ENCODE results near the gene MINDY1.

Gene MINDY1

GRCh38 chr1:151006327-151007052 lies at the start of gene MINDY1:
TSS of gene MINDY1 (minus strand) at chr1:151006902. CDS start at chr1:151002617, 4,285 bp downstream.
- DNase-seq, result peak; percentile 53

GRCh38 chr1:151056149-151056548 lies 49.4 kb upstream of the MINDY1 start:
- DNase-seq, result no peak

DNA sequence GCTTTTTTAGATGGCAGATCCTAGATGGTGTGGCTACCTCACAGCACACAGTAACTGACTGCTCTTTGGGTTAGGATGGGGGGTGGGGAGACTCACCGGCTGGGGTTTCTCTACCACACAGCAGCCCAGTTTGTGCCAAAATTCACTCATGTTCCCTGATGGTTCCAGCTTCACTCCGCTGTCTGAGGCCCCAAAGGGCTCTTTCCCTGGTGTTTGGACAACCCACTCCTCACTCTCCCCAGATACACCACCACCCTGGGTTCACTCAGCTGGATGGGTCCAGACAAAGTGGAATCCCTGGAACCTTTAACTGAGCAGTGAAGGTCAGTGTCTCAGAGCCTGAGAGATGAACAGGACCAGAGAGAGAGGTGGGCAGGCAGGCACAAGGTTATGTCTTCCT lies 48.9 kb upstream of the MINDY1 start:
- DNase-seq, result no peak

GRCh38 chr1:151054971-151055547 lies 48.4 kb upstream of the MINDY1 start:
- no peak for DNase-seq

DNA sequence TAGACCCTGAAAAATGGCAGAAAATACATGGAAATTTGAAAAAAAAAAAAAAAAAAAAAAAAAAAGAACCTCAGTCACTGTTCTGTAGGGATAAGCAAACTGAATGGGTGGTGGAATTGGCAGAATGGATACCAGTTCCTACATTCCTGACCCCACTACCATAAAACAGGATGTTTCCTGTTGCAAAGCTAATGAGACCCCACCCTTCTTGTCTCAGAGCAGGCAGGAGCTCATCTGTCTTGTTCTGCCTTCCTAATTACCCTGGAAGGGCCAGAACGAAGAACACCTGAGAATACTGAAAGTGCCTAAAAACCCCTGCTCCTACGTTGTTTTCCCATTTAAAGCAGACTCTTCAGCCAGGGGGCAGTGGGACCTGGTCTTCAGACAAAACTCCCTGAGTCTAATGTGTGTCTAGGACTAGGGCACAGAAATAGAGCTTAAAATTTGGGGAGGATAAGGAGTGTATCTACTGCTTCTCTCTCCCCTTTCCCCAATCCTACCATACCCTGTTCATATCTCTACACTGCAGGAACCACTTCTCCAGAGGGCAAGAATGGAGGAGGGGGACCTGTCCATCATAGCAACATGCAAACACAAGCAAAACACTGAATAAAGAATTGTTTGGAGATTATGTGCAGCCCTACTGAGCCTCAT lies 44.8 kb upstream of the MINDY1 start:
- no peak for DNase-seq

DNA sequence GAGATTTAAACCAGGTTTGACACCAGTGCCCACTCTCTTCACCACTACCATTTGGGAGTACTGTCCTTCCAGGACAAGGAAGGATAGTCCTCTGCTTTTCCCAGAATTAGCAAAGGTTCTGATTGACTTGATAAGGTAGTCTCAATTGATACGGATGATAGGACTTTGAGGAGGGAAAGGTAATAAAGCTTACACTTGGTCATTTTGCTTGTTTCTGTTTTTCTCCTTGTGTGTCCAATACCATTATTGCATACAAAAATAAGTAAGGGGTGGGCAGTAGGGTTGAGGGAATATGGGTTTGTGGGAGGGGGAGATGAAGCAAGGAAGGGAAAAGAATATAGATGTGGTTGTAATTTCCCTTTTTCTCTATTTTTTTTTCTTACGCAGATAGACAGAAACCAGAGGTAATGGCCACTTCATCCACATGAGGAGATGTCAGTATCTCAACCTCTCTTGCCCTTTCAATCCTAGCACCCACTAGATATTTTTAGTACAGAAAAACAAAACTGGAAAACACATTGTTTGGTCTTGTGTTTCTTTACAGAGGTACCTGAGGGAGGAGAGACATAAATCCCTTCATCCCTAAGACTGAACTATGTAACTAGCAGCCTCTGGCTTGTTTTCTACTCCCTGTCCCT lies 43.5 kb upstream of the MINDY1 start:
- no peak for DNase-seq

GRCh38 chr1:151049458-151049857 lies 42.8 kb upstream of the MINDY1 start:
- no peak for DNase-seq

DNA sequence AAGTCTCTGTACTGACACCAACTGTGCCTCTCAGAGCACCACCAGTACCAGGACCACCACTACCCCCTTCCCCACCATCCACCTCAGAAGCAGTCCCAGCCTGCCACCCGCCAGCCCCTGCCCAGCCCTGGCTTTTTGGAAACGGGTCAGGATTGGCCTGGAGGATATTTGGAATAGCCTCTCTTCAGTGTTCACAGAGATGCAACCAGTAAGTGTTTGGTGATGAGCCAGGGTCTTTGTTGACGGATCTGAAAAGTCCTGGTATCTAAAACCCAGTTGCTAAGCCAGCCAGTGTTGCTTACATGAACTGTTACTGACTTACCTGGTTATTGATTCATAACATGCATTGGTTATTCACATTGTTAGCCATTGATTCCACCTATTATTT lies 41.9 kb upstream of the MINDY1 start:
- no peak for DNase-seq

GRCh38 chr1:151047925-151048644 lies 41.4 kb upstream of the MINDY1 start:
- peak; percentile 40 to 43 for DNase-seq

DNA sequence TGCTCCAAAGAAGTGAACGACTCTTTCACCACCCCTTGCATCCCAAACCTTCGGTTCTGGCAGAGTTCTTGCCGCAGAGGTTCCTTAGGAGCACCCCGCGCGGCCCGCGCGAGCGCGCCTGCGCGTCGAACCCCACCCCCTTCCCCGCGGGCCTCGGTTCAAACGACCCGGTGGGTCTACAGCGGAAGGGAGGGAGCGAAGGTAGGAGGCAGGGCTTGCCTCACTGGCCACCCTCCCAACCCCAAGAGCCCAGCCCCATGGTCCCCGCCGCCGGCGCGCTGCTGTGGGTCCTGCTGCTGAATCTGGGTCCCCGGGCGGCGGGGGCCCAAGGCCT lies 40.9 kb upstream of the MINDY1 start, which contains the start of gene C1orf56:
C1orf56 (plus strand) TSS at position 161 of the 334 bp plus-strand sequence; CDS start at position 258, 97 bp downstream.
- DNase-seq, result peak; percentile 37 to 61

DNA sequence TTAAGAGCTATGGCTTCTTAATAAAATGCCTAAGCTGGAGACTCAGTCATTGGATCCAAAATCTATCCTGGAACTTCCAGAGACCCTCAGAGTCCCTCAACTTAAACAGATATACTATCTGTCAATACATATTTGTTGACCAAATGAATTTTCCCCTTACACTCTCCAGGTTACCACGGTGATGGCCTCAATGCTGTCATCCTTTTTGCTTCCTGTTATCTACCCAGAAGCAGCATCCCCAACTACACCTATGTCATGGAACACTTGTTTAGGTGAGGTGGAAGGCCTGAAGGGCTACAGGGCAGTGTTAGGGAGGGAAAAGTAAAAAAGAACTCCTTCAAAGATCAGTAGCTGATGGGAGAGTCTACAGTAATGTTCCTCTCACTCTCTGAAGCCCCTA lies 36.5 kb upstream of the MINDY1 start:
- DNase-seq, result no peak

DNA sequence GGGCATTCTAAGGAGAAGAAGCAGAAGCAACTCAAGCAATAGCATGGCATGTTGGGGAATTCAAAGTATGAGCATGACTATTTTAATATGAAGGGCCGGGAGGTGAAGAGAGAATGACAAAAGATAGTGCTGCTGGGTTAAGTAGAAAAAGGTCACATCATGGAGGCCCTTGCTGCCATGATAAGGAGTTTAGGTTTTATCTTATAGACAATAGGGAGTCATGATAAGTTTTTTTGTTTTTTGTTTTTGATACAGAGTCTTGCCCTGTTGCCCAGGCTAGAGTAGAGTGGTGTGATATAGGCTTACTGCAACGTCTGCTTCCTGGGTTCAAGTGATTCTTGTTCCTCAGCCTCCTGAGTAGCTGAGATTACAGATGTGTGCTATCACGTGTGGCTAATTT lies 32.8 kb upstream of the MINDY1 start:
- no peak for DNase-seq

DNA sequence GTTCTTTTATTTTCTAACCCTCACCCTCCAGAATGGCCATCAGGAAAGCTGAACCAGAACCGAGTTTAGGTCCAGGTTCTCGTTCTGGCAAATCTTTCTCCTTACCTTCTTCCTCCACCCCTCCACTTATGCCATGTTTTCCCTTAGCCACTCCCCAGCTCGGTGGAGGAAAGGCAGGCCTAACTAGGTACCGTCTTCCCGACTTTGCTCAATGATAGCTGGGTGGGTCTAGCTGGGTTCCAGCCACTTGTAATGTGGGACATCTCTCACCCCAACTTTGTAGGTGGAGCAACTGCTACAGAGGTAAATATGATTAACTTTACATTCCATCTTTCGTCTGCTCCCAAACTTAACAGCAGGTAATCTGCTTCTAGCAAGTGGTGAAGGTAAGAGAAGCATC lies 30.3 kb upstream of the MINDY1 start:
- DNase-seq, result no peak

DNA sequence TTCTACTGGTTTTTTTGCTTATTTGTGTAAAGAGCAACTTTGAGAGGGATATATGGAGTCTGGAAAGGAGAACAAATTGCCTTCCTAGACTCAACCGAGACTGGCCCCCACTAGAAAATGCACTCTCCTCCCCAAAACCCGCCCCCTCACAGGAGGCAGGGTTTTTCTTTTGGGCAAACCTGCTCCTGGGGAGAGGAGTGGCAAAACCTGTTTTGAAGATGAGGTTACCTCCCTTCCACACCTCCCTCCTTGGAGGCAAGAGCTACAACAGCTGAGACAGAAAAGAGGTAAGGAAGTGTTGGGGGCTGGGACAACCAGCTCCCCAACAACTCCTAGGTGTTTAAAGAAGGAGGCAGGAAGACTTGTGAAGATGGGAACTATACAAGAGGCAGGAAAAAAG lies 29.7 kb upstream of the MINDY1 start, which contains the start of gene BNIPL:
BNIPL (plus strand) TSS at position 231 of the 400 bp plus-strand sequence; CDS start at position 371, 140 bp downstream.
- DNase-seq, result no peak

DNA sequence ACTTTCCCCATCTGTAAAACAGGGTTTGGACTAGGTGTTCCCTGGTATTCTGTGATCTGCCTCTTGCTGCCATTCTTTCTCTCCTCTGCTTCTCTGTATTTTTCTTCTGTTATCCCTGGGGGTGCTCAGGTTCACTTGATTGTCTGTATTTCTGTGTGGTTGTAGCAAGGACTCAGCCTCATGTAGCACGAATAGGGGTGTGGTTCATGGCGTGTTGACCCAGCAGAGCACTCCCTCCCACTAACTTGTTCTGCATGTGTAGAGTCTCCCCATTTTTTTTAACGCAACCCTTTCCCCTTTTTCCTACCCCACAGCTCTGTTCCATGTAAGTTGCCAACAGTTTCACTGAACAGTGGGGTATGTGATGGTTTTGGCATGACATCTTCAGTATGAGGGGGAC lies 28.5 kb upstream of the MINDY1 start:
- DNase-seq, result no peak

DNA sequence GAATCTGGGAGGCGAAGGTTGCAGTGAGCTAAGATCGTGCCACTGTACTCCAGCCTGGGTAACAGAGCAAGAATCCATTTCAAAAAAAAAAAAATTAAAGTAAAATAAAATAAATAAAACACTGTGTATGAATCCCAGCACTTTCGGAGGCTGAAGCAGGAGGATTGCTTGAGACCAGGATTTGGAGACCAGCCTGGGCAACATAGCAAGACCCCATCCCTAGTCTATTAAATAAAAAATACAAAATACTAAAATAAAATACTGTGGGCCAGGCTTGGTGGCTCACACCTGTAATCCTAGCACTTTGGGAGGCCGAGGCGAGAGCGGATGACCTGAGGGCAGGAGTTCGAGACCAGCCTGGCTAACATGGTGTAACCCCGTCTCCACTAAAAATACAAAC lies 25.5 kb upstream of the MINDY1 start:
- DNase-seq, result no peak

- no peak for DNase-seq
These were observed 19.8 kb upstream of the MINDY1 start for GRCh38 chr1:151026460-151026859.

- peak; percentile 49 for DNase-seq
These were observed 17.9 kb upstream of the MINDY1 start for GRCh38 chr1:151024540-151025146.

- DNase-seq, result no peak
These were observed 6.8 kb upstream of the MINDY1 start for GRCh38 chr1:151013518-151013917.

- no peak for DNase-seq
These were observed 6.2 kb upstream of the MINDY1 start for GRCh38 chr1:151012684-151013471.

DNA sequence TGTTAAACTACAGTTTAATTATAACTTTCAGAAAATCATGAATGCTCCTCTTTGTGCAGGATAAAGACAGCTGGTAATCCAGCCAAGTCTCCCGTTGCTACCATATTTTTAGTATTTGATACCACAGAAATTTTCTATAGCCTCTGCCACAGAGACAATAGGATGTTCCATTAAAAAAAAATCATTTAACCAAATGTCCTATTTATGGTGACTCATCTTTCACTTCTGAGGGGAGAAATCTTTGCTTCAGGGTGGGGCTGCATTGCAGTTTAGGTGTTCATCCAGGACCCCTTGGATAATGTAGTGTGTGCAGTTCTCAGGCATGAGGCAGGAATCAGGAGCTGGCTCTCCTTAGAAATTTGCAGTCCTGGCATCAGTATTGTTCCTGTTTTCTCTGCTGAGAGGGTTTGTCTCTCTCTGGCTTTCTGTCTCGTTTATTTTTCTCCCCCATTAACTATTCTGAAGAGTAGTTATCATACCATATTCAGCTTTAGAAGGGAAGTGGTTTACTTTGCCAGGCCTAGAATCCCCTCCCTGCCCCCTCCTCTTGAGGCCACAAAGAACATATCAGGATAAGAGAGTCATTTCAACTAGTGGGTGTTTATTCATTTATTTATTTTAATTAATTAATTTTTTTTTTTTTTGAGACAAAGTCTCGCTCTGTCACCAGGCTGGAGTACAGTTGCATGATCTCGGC lies 4.6 kb upstream of the MINDY1 start:
- DNase-seq, result no peak
